ENCODE results near the gene ELMO1.

Gene ELMO1

GRCh38 chr7:36821617-36822016, 627.0 kb downstream of the ELMO1 start:
- DNase-seq (no peak), ATAC-seq (no peak)

- DNase-seq (no peak), ATAC-seq (no peak)
These were observed 628.0 kb downstream of the ELMO1 start for GRCh38 chr7:36820527-36821170.

- ATAC-seq (no peak), DNase-seq (no peak)
These were observed 629.0 kb downstream of the ELMO1 start for GRCh38 chr7:36819639-36820038.

GRCh38 chr7:36814311-36814710, 634.4 kb downstream of the ELMO1 start:
- ATAC-seq (no peak), DNase-seq (no peak)

GRCh38 chr7:36811807-36812206, 636.9 kb downstream of the ELMO1 start:
- DNase-seq (no peak), ATAC-seq (peak; percentile 76)

- ATAC-seq (no peak), DNase-seq (no peak)
These were observed 638.2 kb downstream of the ELMO1 start for GRCh38 chr7:36810489-36810888.

GRCh38 chr7:36810032-36810431, 638.6 kb downstream of the ELMO1 start:
- no peak for ATAC-seq

GRCh38 chr7:36809510-36809909, 639.2 kb downstream of the ELMO1 start:
- ATAC-seq (no peak), DNase-seq (no peak)

More at GRCh38 chr7:36810032-36810431, 638.6 kb downstream of the ELMO1 start:
- DNase-seq = no peak

GRCh38 chr7:36809086-36809485, 639.6 kb downstream of the ELMO1 start:
- ATAC-seq (no peak), DNase-seq (no peak)

GRCh38 chr7:36806891-36807290, 641.8 kb downstream of the ELMO1 start:
- peak; percentile 72 for ATAC-seq
- no peak for DNase-seq
